Dedifferentiated amniotic fluid mesenchymal stem cell (primary cell): ENCODE data around the gene INSIG2.
A peak's percentile ranks its signal among the peaks of the same experiment; 100 is the strongest.
"Not testable (repeated sequence)": the region's sequence is repeated elsewhere in the genome, so short reads cannot be mapped to it uniquely, and the experiment has no call there.

Experiments used
- DNase-seq: peaks from one replicate; pipeline ENCODE4 v3.0.0-alpha.2; 2016; ENCODE audit errors: extremely low spot score

The INSIG2 gene

GRCh38 chr2:118059919-118060478 is 28.3 kb upstream of the INSIG2 start:
- DNase-seq: peak; percentile 52

DNA sequence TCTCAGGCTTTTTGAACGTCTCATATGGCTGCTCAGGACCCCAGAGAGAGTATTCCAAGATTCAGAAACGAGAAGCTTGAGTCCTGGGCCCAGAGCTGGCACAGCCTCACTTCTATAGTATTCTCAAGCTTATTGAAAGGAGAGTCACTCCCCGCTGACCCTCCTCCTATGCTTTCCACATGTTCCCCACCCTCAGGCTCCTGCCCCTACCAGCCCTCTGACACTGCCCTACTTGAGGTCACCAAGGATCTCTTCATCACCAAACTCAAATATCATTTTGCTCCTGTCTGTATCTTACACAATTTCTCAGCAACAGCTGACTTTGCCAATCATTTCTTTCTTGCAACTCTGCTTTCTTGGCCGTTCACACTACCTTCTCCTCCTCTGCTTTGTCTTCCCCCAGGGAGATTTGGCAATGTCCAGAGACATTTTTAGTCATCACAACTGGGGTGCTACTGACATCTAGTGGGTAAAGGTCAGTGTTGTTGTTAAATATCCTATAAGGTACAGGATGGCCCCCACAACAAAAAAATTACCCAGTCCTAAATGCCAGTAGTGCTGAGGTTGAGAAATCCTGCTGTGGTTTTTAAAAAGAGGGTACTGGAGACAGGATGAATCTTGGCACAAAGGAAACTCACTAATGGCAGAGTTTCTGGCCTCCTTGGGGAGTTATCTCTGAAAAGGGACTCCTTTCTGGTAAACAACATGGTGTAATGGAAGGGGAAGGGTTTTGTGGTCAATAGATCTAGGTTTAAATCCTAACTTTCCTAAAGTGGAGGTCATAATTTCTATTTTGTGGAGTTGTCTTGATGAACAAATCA is 26.9 kb upstream of the INSIG2 start:
- peak; percentile 22 for DNase-seq

DNA sequence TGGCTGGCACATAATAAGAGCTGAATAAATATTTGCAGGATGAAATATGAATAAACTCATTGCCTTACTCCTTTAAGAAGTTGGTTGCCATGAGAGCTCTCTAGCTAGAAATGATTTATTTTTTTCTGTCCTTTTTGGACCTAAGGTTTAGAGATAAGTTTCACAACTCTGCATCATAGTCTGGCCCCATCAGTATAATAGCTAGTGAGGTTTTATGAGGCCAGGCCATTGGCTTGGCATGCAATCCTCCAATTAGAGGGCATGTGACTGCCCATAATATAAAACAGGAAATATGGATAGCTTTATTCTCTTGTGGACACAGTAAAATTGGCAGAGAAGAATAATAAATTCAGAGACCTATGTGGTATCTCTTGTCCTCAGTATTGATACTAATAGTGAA is 26.2 kb upstream of the INSIG2 start:
- DNase-seq: no peak

GRCh38 chr2:118062669-118063068 is 25.6 kb upstream of the INSIG2 start:
- no peak for DNase-seq

GRCh38 chr2:118065015-118065706 is 23.1 kb upstream of the INSIG2 start:
- no peak for DNase-seq

GRCh38 chr2:118065921-118066511 is 22.3 kb upstream of the INSIG2 start:
- no peak for DNase-seq

GRCh38 chr2:118077636-118078247 is 10.5 kb upstream of the INSIG2 start:
- DNase-seq: no peak

DNA sequence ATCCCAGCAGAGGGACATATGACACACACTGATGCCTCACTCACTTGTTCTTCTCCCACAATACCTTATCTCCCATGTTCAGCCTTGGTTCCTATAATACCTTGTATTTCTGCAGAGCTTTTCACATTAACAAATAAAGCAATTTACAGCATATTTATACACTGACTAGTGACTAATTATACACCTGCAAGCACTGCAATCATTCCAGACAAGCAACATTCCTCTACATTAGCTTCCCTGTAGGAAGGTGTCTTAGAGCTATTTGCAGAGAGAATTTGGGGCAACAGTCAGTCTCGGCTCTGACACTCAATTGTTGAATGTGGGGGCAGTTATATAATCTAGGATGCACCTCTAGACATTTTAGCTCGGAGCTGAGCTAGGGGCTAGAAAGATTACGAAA is 9.5 kb upstream of the INSIG2 start:
- no peak for DNase-seq

- no peak for DNase-seq
Measured at GRCh38 chr2:118084491-118085089, 3.7 kb upstream of the INSIG2 start.

GRCh38 chr2:118085173-118086023 is 2.9 kb upstream of the INSIG2 start:
- no peak for DNase-seq

- no peak for DNase-seq
Measured at GRCh38 chr2:118086024-118086633, 2.1 kb upstream of the INSIG2 start.

DNA sequence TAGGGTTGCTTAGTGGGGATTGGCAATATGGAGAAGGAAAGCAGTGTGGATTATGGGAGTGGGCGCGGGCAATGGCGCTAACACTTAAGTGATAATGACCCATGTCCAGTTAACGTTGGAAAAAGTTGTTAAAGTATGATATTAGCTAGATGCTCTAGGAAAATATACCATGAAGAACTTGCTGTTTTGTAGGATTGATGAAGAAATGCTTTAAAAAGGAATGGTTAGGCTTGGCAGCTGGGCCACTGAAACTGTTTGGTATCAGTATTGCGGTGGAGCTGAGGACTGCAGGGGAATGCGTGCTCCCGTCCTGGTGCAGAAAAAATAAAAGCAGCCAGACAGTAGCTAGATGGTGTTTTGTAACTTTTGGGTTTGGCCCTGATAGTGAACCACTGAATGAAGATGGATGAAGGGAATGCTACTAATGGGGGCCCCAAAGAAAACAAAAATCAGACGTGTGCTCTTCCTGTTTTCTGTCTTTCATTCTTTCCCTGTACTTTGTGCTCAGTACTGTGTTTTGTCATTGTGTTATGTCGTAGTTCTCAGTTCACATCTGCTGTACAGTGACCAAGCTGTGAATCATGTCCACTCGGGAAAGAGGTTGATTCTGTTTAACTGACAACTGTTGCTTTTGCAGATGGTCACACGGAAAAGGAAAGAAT is 999 bp downstream of the INSIG2 start:
- DNase-seq: peak; percentile 55

DNA sequence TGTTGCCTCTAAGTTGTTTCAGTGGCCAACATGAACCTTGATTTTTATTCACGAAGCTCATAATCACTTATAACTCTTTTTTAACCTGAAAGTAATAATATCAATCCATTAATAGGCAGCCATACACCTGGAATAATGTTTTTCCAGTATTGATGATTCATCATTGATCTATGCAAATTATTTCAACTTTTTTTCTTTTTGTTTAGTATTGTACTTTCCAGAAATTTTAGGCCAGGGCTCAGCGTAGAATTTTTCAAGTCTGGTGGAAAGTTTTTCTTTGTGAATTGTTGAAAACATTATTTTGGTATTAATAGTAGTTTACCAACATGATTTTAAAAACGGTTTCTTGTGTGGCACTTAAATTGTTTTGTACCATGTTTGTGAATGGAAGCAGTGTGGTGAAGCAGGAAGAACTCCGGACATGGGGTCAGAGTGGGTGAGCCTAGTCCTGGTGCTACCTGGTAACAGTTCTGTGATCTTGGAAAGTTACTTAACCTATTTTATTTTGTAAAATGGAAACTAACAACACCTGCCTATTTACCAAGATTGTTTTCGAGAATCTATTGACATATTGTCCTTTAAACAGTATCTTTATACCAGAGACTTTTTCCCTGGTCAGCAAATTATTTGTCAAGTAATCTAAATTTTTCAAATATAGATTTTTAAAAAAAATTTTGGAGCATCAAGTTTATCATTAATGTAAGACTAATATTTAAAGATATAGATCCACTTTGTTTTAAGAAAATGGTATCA is 2.3 kb downstream of the INSIG2 start:
- DNase-seq: no peak

GRCh38 chr2:118091140-118091478 is 2.8 kb downstream of the INSIG2 start:
- DNase-seq: no peak

GRCh38 chr2:118091631-118092030 is 3.4 kb downstream of the INSIG2 start:
- no peak for DNase-seq

- DNase-seq: not testable (repeated sequence)
Measured at GRCh38 chr2:118094102-118094501, 5.8 kb downstream of the INSIG2 start.

GRCh38 chr2:118094503-118094902 is 6.2 kb downstream of the INSIG2 start:
- DNase-seq: no peak

DNA sequence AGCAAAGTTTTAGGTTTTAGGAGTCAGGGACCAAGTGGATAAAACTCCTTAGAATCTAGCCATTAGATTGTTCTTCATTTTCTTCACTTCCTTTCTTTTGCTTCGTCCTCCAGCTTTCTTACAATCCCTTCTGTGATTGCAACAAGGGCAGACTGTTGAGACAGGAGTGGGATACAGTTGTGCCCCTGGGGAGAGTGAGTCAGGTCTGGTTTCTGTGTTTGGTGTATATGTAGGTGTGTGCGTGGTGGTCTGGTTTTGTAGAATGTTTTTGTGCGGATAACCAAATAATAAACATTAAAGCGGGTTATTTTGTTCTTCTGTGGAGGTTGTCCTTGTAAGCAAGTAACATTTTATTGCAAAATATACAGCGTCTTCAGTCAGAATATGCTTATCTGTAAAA is 7.3 kb downstream of the INSIG2 start:
- DNase-seq: no peak

DNA sequence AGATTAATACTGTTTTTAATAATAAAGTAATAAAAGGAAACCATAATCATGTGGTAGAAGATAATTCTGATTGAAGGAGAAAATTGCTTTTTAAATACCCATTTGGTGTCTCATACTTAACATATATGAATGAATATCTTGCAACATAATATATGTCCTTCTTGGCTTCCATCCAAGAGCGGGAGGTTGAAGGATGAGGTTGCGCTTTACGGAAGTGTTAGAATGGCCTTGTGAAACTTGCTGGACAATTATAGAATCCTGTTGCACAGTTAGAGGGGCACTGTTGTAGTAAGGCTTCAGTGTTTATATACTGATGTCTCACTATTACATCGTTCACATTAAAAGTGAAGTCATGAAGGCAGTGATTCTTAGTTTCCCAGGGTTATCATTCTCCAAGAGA is 9.4 kb downstream of the INSIG2 start:
- no peak for DNase-seq
